ENCODE data around the gene NRXN3.

The NRXN3 gene

DNA sequence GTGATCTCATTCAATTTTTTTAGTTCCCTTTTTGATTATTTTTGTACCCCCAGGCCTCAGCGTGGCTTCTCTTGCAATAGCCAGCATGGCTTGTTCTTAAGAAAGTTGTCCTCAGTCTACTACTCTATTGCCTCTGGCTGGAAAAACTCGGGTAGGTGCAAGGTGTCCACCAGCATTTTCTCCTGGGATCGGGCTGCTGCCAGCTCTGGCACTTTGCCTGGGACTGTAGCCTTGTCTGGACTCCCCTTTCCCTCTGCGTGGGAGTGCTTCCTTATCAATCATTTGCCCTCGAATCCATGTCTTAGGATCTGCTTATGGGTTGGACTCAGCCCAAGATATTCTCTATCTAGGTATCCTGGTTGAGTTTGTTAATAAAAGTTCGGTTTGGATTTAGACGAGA lies 1267.8 kb downstream of the NRXN3 start:
- no peaks in the 10 kb centered on the region for H3K36me3 Mint-ChIP-seq (ENCODE audit: low read depth)
- no peaks in the 10 kb centered on the region for H3K4me1 Mint-ChIP-seq (ENCODE audit: low read depth)
- no peak overlapping the region for H3K27ac Mint-ChIP-seq
- peaks cover 8% of the 10 kb centered on the region for H3K9me3 Mint-ChIP-seq
- H3K4me3 Mint-ChIP-seq: no peak overlapping the region
- no peaks in the 10 kb centered on the region for H3K27me3 Mint-ChIP-seq (ENCODE audit: low read depth)

DNA sequence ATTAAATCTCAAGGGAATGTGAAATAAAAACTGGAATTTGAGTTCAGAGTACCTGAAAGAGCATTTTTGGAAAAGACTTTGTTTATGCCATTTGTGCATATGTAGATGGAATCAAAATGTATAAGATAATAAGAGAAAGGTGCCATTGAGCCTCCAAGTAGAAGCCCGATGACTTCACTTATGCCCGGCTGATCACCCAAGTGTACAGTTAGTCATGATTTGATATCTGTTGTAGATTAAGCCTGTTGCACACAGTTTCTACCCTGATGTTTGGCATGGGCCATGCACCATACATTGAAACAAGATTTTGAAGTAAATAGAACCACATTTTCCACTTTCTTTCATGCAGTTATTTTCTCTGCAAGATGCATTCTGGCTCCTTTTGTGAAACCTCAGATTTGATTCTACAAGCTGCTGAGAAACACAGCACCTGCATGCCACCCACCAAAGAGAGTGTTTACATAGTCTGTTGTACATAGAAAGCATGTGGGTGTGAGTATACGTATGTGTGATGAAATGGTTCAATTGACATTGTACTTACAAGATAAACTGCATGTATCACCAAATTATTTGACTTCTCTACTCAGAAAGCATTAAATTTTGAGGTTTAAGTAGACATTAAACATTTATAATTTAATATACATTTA lies 1268.6 kb downstream of the NRXN3 start:
- Mint-ChIP-seq H3K4me1 (ENCODE audit: low read depth) (no peaks in the 10 kb centered on the region), H3K9me3 (peaks cover 8% of the 10 kb centered on the region), H3K27me3 (ENCODE audit: low read depth) (no peaks in the 10 kb centered on the region), H3K27ac (no peak overlapping the region), H3K4me3 (no peak overlapping the region), H3K36me3 (ENCODE audit: low read depth) (no peaks in the 10 kb centered on the region)

DNA sequence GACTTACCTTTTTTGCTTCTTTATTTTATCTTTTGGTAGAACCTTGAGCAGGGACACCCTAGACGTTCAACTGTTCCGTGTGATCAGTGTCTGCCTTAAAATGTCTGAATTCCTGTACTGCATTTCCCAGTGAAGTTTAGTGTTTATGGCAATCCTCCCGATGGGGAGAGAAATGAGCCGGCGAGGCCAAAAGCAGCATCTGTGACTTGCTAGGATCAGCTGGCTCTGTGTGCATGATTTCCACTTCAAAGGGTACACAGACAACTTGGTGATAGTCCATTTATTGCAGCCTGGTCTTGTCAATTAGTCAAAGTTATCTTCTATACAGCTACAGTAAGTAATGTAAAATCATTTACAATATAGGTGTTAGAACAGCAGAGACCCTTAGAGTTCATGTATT lies 1272.6 kb downstream of the NRXN3 start:
- H3K27ac Mint-ChIP-seq: no peak overlapping the region
- no peaks in the 10 kb centered on the region for H3K36me3 Mint-ChIP-seq (ENCODE audit: low read depth)
- H3K4me1 Mint-ChIP-seq (ENCODE audit: low read depth): no peaks in the 10 kb centered on the region
- H3K4me3 Mint-ChIP-seq: no peak overlapping the region
- H3K27me3 Mint-ChIP-seq (ENCODE audit: low read depth): no peaks in the 10 kb centered on the region
- H3K9me3 Mint-ChIP-seq: no peaks in the 10 kb centered on the region

DNA sequence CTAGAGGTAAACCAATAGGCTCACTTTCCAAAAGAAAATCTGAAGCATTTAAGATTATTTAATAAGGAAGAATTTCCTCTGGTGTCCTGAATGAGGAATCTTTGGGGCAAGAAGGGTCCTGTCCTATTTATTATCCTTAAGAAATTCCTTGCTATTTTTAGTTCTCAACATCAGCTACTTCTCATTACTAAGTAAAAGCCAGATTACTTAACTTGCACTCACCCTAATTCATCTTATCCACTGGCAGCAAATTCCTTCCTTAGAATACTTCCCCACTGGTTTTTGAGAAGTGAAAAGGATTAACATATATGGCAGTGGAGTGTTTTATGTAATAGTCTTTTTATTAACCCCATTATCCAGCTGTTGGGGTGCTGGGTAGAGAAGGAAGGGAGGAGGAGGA lies 1273.4 kb downstream of the NRXN3 start:
- H3K27ac Mint-ChIP-seq: no peak overlapping the region
- no peaks in the 10 kb centered on the region for H3K36me3 Mint-ChIP-seq (ENCODE audit: low read depth)
- H3K27me3 Mint-ChIP-seq (ENCODE audit: low read depth): no peaks in the 10 kb centered on the region

DNA sequence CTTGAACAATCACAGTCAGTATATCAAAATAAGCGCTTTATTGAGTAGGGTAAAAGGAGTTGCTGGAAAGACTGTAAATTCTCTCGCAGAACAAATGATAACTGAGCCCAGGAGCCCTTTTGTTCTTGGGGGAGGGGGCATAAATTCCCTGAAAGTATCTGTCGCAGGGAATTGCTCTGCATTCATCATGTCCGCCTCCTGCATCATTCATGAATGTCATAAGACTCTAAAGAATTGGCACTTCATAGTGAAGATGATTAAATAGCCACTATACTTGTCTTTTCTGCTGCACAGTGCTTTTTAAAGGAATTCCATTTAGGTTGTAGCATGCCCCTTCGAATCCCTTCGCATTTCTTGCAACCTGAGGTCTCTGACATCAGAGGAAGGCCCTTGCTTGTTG lies 1278.8 kb downstream of the NRXN3 start:
- no peaks in the 10 kb centered on the region for H3K36me3 Mint-ChIP-seq (ENCODE audit: low read depth)
- H3K9me3 Mint-ChIP-seq: no peaks in the 10 kb centered on the region
- H3K27ac Mint-ChIP-seq: no peak overlapping the region
- no peak overlapping the region for H3K4me3 Mint-ChIP-seq
- no peaks in the 10 kb centered on the region for H3K27me3 Mint-ChIP-seq (ENCODE audit: low read depth)
- H3K4me1 Mint-ChIP-seq (ENCODE audit: low read depth): no peaks in the 10 kb centered on the region

More for the DNA sequence above, 1273.4 kb downstream of the NRXN3 start:
- no peaks in the 10 kb centered on the region for H3K9me3 Mint-ChIP-seq
- no peak overlapping the region for H3K4me3 Mint-ChIP-seq
- H3K4me1 Mint-ChIP-seq (ENCODE audit: low read depth): no peaks in the 10 kb centered on the region

DNA sequence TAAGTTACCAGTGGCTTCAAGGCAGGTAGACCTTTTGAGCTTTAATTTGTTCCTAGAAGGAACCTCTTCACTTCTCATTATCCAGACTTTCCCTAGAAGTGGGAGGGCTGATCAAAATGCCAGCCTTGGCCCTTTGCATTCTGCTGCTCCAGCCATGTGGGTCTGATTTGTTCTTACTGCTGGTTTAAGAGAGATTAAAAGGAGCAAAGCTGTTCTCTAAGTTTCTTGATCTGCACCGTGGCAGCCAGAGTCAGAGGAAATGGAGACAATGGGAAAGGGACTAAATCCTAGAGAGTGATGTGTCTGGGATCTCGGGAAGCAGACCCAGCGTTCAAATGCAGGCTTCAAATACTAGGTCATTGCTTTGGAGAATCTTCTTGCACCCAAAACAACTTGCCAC lies 1281.4 kb downstream of the NRXN3 start:
- H3K27me3 Mint-ChIP-seq (ENCODE audit: low read depth): no peaks in the 10 kb centered on the region
- no peaks in the 10 kb centered on the region for H3K4me1 Mint-ChIP-seq (ENCODE audit: low read depth)
- H3K36me3 Mint-ChIP-seq (ENCODE audit: low read depth): no peaks in the 10 kb centered on the region
- H3K4me3 Mint-ChIP-seq: no peak overlapping the region
- no peak overlapping the region for H3K27ac Mint-ChIP-seq
- no peaks in the 10 kb centered on the region for H3K9me3 Mint-ChIP-seq

DNA sequence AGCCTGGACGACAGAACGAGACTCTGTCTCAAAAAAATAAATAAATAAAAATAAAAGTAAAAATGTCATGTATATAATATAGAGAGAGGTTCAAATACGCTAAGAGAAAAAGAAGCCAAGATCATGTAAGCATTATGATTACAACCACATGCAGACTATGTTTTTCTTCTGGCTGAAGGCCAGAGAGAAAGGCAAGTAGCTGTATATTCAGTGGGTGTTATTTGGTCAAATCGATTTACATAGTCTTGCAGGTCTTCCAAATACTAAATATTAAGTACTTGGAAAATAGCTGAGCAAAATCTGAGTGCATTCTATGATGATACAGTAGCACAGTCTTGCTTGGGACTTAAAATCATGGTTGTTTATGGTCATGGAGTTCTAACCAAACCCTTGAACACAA lies 1283.1 kb downstream of the NRXN3 start:
- Mint-ChIP-seq H3K4me3 (no peak overlapping the region), H3K36me3 (ENCODE audit: low read depth) (no peaks in the 10 kb centered on the region), H3K27me3 (ENCODE audit: low read depth) (no peaks in the 10 kb centered on the region), H3K9me3 (no peaks in the 10 kb centered on the region), H3K4me1 (ENCODE audit: low read depth) (no peaks in the 10 kb centered on the region), H3K27ac (no peak overlapping the region)

DNA sequence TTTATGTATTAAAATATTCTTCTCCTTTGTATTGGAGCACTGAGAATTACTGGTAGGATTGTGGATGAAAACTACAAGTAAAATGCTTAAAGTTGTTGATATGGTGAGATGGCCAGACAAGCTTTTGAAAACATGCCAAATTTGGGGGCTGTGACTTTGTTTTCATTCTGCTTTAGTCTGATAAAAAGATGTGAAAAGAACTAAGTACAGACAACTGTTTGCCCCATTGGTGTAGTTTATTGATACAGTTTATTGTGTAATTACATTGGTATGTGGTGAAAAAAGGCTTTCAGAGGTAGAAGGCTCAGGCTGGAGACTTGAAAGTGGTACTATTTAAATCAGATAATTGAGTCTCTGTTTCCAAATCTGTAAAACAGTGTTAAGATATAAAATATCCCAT lies 1294.3 kb downstream of the NRXN3 start:
- no peaks in the 10 kb centered on the region for H3K9me3 Mint-ChIP-seq
- no peaks in the 10 kb centered on the region for H3K36me3 Mint-ChIP-seq (ENCODE audit: low read depth)
- no peaks in the 10 kb centered on the region for H3K4me1 Mint-ChIP-seq (ENCODE audit: low read depth)

DNA sequence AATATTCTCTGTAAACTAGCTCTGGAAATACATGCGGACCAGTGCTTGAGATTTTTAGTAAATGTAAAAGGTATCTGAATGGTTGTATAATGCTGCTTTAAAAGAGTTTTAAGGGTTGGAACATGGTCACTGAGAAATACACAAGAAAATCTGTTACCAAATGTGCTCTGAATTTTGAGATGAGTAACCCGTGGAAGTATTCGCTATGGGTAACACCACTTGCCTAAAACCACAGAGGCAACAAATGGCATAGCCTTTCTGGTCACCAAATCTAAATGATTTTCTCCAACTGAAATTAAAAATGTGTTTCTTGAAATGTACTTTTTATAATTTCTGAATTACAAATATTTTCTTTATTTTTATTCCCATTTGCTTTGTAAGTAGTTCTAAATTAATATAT lies 1295.5 kb downstream of the NRXN3 start:
- H3K27me3 Mint-ChIP-seq (ENCODE audit: low read depth): no peaks in the 10 kb centered on the region
- H3K27ac Mint-ChIP-seq: no peak overlapping the region
- H3K9me3 Mint-ChIP-seq: no peaks in the 10 kb centered on the region
- H3K4me3 Mint-ChIP-seq: no peak overlapping the region
- no peaks in the 10 kb centered on the region for H3K4me1 Mint-ChIP-seq (ENCODE audit: low read depth)
- H3K36me3 Mint-ChIP-seq (ENCODE audit: low read depth): no peaks in the 10 kb centered on the region

More for the DNA sequence above, 1294.3 kb downstream of the NRXN3 start:
- no peak overlapping the region for H3K27ac Mint-ChIP-seq
- H3K4me3 Mint-ChIP-seq: no peak overlapping the region
- H3K27me3 Mint-ChIP-seq (ENCODE audit: low read depth): no peaks in the 10 kb centered on the region

DNA sequence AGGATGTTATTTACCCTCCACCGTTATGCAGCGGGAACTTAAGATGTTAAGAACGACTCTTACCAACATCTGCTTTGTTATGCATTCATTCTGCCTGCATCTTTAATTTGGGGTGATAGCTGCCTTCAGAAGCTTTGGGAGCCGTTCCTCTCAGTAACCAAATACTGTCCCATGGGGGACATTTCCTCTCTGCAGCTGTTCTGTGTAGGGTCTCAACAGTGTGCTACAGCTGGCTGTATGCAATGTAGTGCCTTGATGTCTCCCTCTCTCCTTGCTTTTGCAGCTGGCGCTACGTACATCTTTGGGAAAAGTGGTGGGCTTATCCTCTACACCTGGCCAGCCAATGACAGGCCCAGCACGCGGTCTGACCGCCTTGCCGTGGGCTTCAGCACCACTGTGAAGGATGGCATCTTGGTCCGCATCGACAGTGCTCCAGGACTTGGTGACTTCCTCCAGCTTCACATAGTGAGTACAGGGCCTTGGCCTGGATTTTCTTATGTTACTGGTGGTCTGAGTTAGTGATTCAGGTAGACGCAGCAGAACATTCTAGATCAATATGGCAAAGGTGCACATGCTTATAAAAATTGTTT lies 1296.9 kb downstream of the NRXN3 start:
- Mint-ChIP-seq H3K4me1 (ENCODE audit: low read depth) (no peaks in the 10 kb centered on the region), H3K4me3 (no peak overlapping the region), H3K9me3 (no peaks in the 10 kb centered on the region), H3K36me3 (ENCODE audit: low read depth) (no peaks in the 10 kb centered on the region), H3K27ac (no peak overlapping the region), H3K27me3 (ENCODE audit: low read depth) (no peaks in the 10 kb centered on the region)

DNA sequence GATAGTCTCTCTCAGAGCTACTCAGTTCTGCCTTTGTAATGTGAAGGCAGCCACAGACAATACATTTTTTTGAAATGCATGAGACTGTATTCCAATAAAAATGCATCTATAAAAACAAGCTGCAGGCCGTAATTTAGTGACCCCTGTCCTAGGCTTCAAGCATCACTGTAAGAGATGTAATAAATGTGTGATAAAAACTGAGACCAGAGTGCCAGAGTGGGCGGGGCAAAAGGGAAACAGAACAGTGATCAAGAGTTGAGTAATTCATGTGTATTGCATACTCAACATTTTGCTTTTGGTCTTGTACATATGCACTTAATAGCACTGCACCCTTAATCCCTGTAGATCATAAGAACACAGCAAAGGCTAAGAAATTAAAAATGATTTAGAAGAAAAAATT lies 1297.7 kb downstream of the NRXN3 start:
- Mint-ChIP-seq H3K36me3 (ENCODE audit: low read depth) (no peaks in the 10 kb centered on the region), H3K4me3 (no peak overlapping the region), H3K4me1 (ENCODE audit: low read depth) (no peaks in the 10 kb centered on the region), H3K27me3 (ENCODE audit: low read depth) (no peaks in the 10 kb centered on the region), H3K27ac (no peak overlapping the region), H3K9me3 (no peaks in the 10 kb centered on the region)

DNA sequence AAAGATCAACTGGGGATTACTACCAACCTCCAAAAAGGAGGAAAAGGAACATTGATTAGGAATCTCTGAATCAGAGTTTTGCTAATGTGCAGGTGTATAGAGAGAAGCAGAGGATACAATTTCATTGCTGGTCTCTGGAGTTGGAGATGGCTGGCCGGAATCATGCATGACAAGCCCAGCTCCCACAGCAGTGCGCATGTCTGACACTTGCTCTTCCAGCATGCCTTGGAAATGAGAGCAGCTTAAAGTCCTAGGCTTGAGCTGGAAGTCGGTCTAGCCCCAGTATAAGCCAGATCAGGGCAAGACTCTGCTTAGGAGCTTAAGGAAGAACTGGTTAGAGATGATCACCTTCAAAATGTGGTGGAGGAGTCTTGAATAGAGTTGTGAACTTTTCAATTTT lies 1298.3 kb downstream of the NRXN3 start:
- Mint-ChIP-seq H3K27me3 (ENCODE audit: low read depth) (no peaks in the 10 kb centered on the region), H3K27ac (no peak overlapping the region), H3K4me1 (ENCODE audit: low read depth) (no peaks in the 10 kb centered on the region), H3K4me3 (no peak overlapping the region), H3K9me3 (no peaks in the 10 kb centered on the region), H3K36me3 (ENCODE audit: low read depth) (no peaks in the 10 kb centered on the region)

DNA sequence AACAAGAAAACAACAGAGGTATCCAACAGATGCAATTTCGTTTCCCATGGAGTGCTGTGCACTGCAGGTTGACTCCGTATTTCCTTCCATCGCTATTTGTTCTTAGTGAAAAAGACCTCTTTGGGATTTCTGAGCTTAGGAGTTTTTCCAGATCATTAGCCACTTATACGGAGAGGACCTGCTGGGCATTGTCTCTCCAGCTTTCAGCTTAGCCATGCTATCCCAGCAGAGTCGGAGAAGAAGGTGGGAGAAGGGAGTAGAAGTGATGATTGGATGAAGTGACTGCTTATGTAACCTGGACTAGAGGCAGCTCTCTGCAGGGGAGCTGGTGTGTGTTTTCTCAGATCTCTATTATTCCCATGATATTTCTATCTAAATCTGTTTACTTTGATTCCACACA lies 1303.5 kb downstream of the NRXN3 start:
- Mint-ChIP-seq H3K4me3 (no peak overlapping the region), H3K36me3 (ENCODE audit: low read depth) (no peaks in the 10 kb centered on the region), H3K27me3 (ENCODE audit: low read depth) (no peaks in the 10 kb centered on the region), H3K27ac (no peak overlapping the region), H3K4me1 (ENCODE audit: low read depth) (no peaks in the 10 kb centered on the region), H3K9me3 (no peaks in the 10 kb centered on the region)

DNA sequence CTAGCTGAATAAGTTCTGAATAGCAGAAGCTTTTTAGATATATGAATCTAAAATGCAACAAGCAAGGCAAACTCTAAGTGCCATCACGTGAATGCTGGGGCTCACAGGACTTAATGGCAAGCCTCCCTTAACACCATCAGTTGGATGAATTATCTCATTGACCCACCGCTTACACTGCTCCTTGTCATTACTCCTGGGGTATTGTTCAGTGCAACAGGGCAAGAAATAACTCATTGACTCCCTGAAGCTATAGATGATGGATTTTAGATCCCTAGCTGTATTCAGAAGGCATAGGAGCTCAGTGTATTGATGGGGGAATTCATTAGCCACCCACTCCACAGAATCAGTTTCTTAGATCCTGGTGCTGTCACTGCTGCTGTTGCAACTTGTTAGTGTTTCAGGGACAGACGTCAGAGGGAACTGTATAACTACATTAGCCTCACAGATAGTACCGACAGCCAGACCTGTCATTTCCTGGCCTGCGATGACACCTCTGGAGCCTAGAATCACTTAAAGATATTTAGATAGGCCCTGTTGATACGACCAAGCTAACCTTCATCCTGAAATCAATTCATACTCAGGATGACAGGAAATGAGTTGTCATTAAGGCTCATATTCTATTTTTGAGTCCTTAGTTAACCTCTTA lies 1305.8 kb downstream of the NRXN3 start:
- no peak overlapping the region for H3K27ac Mint-ChIP-seq
- H3K36me3 Mint-ChIP-seq (ENCODE audit: low read depth): no peaks in the 10 kb centered on the region
- no peaks in the 10 kb centered on the region for H3K27me3 Mint-ChIP-seq (ENCODE audit: low read depth)
- no peaks in the 10 kb centered on the region for H3K4me1 Mint-ChIP-seq (ENCODE audit: low read depth)
- H3K4me3 Mint-ChIP-seq: no peak overlapping the region
- peaks cover 8% of the 10 kb centered on the region for H3K9me3 Mint-ChIP-seq

DNA sequence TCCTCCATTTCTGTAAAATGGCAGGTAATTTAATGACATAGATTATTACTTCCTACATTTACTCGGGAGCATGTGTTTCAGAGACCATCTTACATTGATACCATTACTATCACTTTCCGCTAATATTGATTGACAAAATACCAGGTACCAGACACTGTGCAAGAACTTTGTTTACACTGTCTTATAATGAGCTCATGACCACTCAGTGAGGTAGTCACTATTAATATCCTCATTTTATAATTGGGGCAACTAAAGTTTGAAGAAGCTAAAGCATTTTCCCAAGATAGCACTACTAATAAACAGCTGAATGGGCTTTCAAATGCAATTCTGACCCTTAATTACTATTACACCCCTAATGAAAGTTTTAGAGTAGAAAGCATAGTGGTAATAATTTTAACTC lies 1306.4 kb downstream of the NRXN3 start:
- Mint-ChIP-seq H3K9me3 (peaks cover 8% of the 10 kb centered on the region), H3K4me3 (no peak overlapping the region), H3K27me3 (ENCODE audit: low read depth) (no peaks in the 10 kb centered on the region), H3K27ac (no peak overlapping the region), H3K4me1 (ENCODE audit: low read depth) (no peaks in the 10 kb centered on the region), H3K36me3 (ENCODE audit: low read depth) (no peaks in the 10 kb centered on the region)
